H1 (cell line): Measurements from ENCODE around the gene GBP6.

Source experiments
- BRCA1 ChIP-seq: IDR thresholded peaks from 2 replicates; pipeline ENCODE4 v1.6.1; 2012; ENCODE audit warnings: low read depth, low read length, improper control_type of control experiment
- CTCF ChIP-seq, 3 experiments: IDR thresholded peaks; 1 replicate in 2 of 3; 2 replicates in 1 of 3; pipeline versions ENCODE4 v1.5.1 to v1.6.1; 2011; ENCODE audit warnings: low read length in 3 of 3, mild to moderate bottlenecking in 3 of 3, inconsistent platforms in 2 of 3, low read depth in 1 of 3, moderate library complexity in 1 of 3; ENCODE audit not compliant: insufficient read depth in 1 of 3; ENCODE audit errors: control extremely low read depth in 1 of 3
- EP300 ChIP-seq, 2 experiments: IDR thresholded peaks; 1 replicate in 1 of 2; 2 replicates in 1 of 2; pipeline ENCODE4 v1.6.1; 2011 to 2012; ENCODE audit warnings: low read depth in 2 of 2, low read length in 2 of 2, mild to moderate bottlenecking in 2 of 2, borderline replicate concordance in 1 of 2, inconsistent platforms in 1 of 2, moderate library complexity in 1 of 2
- EZH2 ChIP-seq: fragments of 200-600 bp; sonication (generic); IDR thresholded peaks from 2 replicates; pipeline ENCODE4 v1.7.1; 2012; ENCODE audit warnings: low read depth, mild to moderate bottlenecking, moderate library complexity, low read length, inconsistent platforms; ENCODE audit not compliant: severe bottlenecking
- HDAC6 ChIP-seq: IDR thresholded peaks from one replicate; pipeline ENCODE4 v1.7.1; 2012; ENCODE audit warnings: low read depth, mild to moderate bottlenecking, inconsistent platforms, low read length, moderate library complexity
- KDM1A ChIP-seq: fragments of 200-600, 300-600 bp; sonication (generic); IDR thresholded peaks from 2 replicates; pipeline ENCODE4 v1.7.1; 2016; ENCODE audit warnings: mild to moderate bottlenecking, low read length, borderline replicate concordance
- MAX ChIP-seq: IDR thresholded peaks from 2 replicates; pipeline ENCODE4 v1.6.1; 2012; ENCODE audit warnings: inconsistent platforms
- POLR2A ChIP-seq, 2 experiments: IDR thresholded peaks; 1 replicate in 1 of 2; 2 replicates in 1 of 2; pipeline ENCODE4 v1.6.1; 2011; ENCODE audit warnings: low read depth in 2 of 2, low read length in 2 of 2, mild to moderate bottlenecking in 2 of 2; ENCODE audit errors: control extremely low read depth in 1 of 2
- POLR2AphosphoS5 ChIP-seq: IDR thresholded peaks from 2 replicates; pipeline ENCODE4 v1.6.1; 2011; ENCODE audit warnings: low read depth, low read length
- SIN3A ChIP-seq, 2 experiments: IDR thresholded peaks in 1 of 2; conservative IDR thresholded peaks in 1 of 2; 2 replicates each; pipeline ENCODE4 v1.6.1; 2011 to 2012; ENCODE audit warnings: low read length in 2 of 2, improper control_type of control experiment in 1 of 2, low read depth in 1 of 2, mild to moderate bottlenecking in 1 of 2
- SIRT6 ChIP-seq: IDR thresholded peaks from one replicate; pipeline ENCODE4 v1.7.1; 2012; ENCODE audit warnings: low read length, inconsistent platforms
- SIX5 ChIP-seq: IDR thresholded peaks from 2 replicates; pipeline ENCODE4 v1.6.1; 2011; ENCODE audit warnings: mild to moderate bottlenecking, low read depth, low read length
- TEAD4 ChIP-seq: IDR thresholded peaks from 2 replicates; pipeline ENCODE4 v1.6.1; 2012; ENCODE audit warnings: low read depth, low read length, inconsistent platforms, mixed read lengths

GRCh38 chr1:89364954-89365550 is 1.2 kb downstream of the GBP6 start:
- no peak for TF ChIP-seq BRCA1
- TF ChIP-seq CTCF (IDR thresholded peaks at IDR 0.05; ENCODE audit: control extremely low read depth in 1 of 3, insufficient read depth in 1 of 3, low read depth in 1 of 3, low read length in 3 of 3), result no peak
- TF ChIP-seq POLR2AphosphoS5, result no peak
- TF ChIP-seq POLR2A (IDR thresholded peaks at IDR 0.05; ENCODE audit: control extremely low read depth in 1 of 2, low read depth in 2 of 2, low read length in 2 of 2), result no peak
- TF ChIP-seq SIRT6, result no peak
- no peak for TF ChIP-seq EP300 (IDR thresholded peaks at IDR 0.05; ENCODE audit: borderline replicate concordance in 1 of 2, low read depth in 2 of 2, low read length in 2 of 2)
- TF ChIP-seq KDM1A, result no peak
- TF ChIP-seq TEAD4, result no peak
- no peak for TF ChIP-seq EZH2
- no peak for TF ChIP-seq SIN3A (conservative IDR thresholded peaks at IDR 0.05 in 1 of 2, IDR thresholded peaks at IDR 0.05 in 1 of 2; ENCODE audit: low read depth in 1 of 2, low read length in 2 of 2)
- TF ChIP-seq SIX5, result no peak
- TF ChIP-seq HDAC6, result no peak
- TF ChIP-seq MAX, result no peak
